ENCODE results near the gene FLG.

Gene FLG

DNA sequence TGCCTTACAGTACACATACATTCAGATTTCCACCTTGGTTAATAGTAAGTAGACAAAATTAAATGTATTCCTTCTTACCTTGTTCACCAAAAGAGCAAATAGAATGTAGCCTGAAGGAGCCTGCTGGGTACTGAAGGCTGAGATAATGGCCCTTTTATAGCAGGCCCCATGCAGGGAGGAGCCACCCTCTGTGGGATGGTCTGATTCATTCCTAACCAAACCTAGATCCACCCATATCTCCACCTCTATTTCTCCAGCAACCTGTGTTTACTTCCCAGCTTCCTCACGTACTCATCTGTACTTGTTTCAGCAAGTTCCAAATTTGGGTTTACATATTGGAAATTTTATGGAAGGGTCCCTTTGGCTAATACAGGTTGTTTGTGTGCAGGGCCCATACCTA, at the start of gene FLG:
FLG (minus strand) TSS at position 129 of the 400 bp plus-strand sequence. CDS start 9,783 bp downstream, outside the sequence.
- Histone ChIP-seq H3K4me1 (ENCODE audit: control insufficient read depth, insufficient read depth, low read length) (no peaks in the 10 kb centered on the region), H3K9me3 (ENCODE audit: control insufficient read depth in 2 of 2, low read length in 2 of 2) (no peaks in the 10 kb centered on the region), H3K4me3 (ENCODE audit: low read length in 2 of 2) (no peak within 1 kb of the TSS), H3K27me3 (ENCODE audit: control insufficient read depth in 1 of 2, insufficient read depth in 2 of 2, low read length in 2 of 2) (no peaks in the 10 kb centered on the region), H3K27ac (ENCODE audit: low read length) (no peak within 1 kb of the TSS), H3K36me3 (ENCODE audit: control insufficient read depth in 2 of 2, insufficient read depth in 2 of 2, low read length in 2 of 2) (no peaks in the 10 kb centered on the region), H3K9ac (ENCODE audit: low read length in 2 of 2) (no peak within 1 kb of the TSS)

GRCh38 chr1:152374451-152374850, 49.4 kb upstream of the FLG start:
- Histone ChIP-seq H3K4me3 (ENCODE audit: low read length in 2 of 2) (no peak overlapping the region), H3K36me3 (ENCODE audit: control insufficient read depth in 2 of 2, insufficient read depth in 2 of 2, low read length in 2 of 2) (no peaks in the 10 kb centered on the region), H3K4me1 (ENCODE audit: control insufficient read depth, insufficient read depth, low read length) (no peaks in the 10 kb centered on the region), H3K27me3 (ENCODE audit: control insufficient read depth in 1 of 2, insufficient read depth in 2 of 2, low read length in 2 of 2) (no peaks in the 10 kb centered on the region), H3K9me3 (ENCODE audit: control insufficient read depth in 2 of 2, low read length in 2 of 2) (peaks cover 0 to 3% of the 10 kb centered on the region in 2 donors), H3K27ac (ENCODE audit: low read length) (no peak overlapping the region), H3K9ac (ENCODE audit: low read length in 2 of 2) (no peak overlapping the region)

DNA sequence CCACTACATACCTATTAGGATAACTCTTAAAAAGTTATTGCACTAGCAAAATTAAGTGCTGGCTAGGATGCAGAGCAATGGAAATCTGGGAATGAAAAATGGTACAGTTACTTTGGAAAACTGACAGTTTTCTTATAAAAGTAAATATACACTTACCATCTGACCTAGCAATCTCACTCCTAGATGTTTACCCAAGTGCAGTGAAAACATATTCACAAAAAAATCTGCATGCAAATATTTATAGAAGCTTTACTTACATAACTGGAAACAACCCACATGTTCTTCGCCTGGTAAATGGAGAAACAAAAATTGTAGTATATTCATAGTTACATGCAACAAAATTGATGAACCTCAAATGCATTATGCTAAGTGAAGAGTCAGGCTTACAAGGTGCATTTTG, 47.6 kb upstream of the FLG start:
- Histone ChIP-seq H3K4me1 (ENCODE audit: control insufficient read depth, insufficient read depth, low read length) (no peaks in the 10 kb centered on the region), H3K27ac (ENCODE audit: low read length) (no peak overlapping the region), H3K27me3 (ENCODE audit: control insufficient read depth in 1 of 2, insufficient read depth in 2 of 2, low read length in 2 of 2) (no peaks in the 10 kb centered on the region)

DNA sequence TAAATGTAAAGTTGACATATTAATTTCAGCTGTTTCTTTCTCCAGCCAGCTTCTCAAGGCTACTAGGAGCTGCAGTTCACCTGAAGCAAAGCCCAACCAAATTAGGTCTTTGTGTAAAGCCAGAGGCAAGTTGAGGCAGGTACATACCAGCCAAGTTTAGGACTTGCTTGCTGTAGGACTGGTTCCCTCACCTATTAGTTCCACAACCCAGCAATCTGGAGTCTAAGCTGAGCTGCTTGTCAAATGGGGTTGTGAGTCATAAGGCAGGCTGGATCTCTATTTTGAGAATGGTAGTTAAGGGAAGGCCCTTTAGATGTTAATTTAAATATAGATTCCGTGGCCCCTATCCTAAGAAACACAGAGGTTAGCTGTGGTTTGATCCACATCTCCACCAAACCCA, 42.4 kb upstream of the FLG start:
- no peak overlapping the region for H3K27ac ChIP-seq (ENCODE audit: low read length)
- H3K9me3 ChIP-seq (ENCODE audit: control insufficient read depth in 2 of 2, low read length in 2 of 2): peaks cover 0 to 3% of the 10 kb centered on the region in 2 donors
- H3K9ac ChIP-seq (ENCODE audit: low read length in 2 of 2): no peak overlapping the region
- H3K4me3 ChIP-seq (ENCODE audit: low read length in 2 of 2): no peak overlapping the region
- no peaks in the 10 kb centered on the region for H3K4me1 ChIP-seq (ENCODE audit: control insufficient read depth, insufficient read depth, low read length)
- no peaks in the 10 kb centered on the region for H3K36me3 ChIP-seq (ENCODE audit: control insufficient read depth in 2 of 2, insufficient read depth in 2 of 2, low read length in 2 of 2)
- no peaks in the 10 kb centered on the region for H3K27me3 ChIP-seq (ENCODE audit: control insufficient read depth in 1 of 2, insufficient read depth in 2 of 2, low read length in 2 of 2)

More for the DNA sequence above, 47.6 kb upstream of the FLG start:
- Histone ChIP-seq H3K9ac (ENCODE audit: low read length in 2 of 2) (no peak overlapping the region), H3K4me3 (ENCODE audit: low read length in 2 of 2) (no peak overlapping the region), H3K36me3 (ENCODE audit: control insufficient read depth in 2 of 2, insufficient read depth in 2 of 2, low read length in 2 of 2) (no peaks in the 10 kb centered on the region), H3K9me3 (ENCODE audit: control insufficient read depth in 2 of 2, low read length in 2 of 2) (peaks cover 0 to 3% of the 10 kb centered on the region in 2 donors)

DNA sequence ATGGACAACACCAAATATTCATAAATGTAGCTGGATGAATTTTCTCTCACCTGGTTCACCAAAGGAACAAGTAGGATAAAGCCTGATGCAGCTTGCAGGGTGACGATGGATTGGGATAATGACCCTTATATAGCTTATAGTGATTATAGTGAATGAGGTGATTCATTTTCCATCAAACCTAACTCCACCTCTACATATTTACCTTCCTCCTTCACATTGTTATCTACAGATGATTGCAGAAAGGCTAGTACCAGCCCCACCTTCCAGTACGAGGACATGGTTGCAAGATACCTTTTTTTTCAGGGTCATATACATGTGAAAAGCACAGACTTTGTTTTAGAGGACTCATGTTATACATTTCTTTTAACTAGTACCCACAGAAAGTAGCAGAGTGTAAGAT, 34.9 kb upstream of the FLG start, which contains the start of gene FLG2:
FLG2 (minus strand) TSS at position 101 of the 400 bp plus-strand sequence. CDS start 1,122 bp downstream, outside the sequence.
- H3K4me1 ChIP-seq (ENCODE audit: control insufficient read depth, insufficient read depth, low read length): no peaks in the 10 kb centered on the region
- no peaks in the 10 kb centered on the region for H3K27me3 ChIP-seq (ENCODE audit: control insufficient read depth in 1 of 2, insufficient read depth in 2 of 2, low read length in 2 of 2)
- no peak within 1 kb of the TSS for H3K4me3 ChIP-seq (ENCODE audit: low read length in 2 of 2)
- H3K9ac ChIP-seq (ENCODE audit: low read length in 2 of 2): no peak within 1 kb of the TSS
- H3K27ac ChIP-seq (ENCODE audit: low read length): no peak within 1 kb of the TSS
- H3K9me3 ChIP-seq (ENCODE audit: control insufficient read depth in 2 of 2, low read length in 2 of 2): peaks cover 0 to 1% of the 10 kb centered on the region in 2 donors
- no peaks in the 10 kb centered on the region for H3K36me3 ChIP-seq (ENCODE audit: control insufficient read depth in 2 of 2, insufficient read depth in 2 of 2, low read length in 2 of 2)

GRCh38 chr1:152356736-152357135, 31.7 kb upstream of the FLG start:
- Histone ChIP-seq H3K9me3 (ENCODE audit: control insufficient read depth in 2 of 2, low read length in 2 of 2) (peaks cover 0 to 6% of the 10 kb centered on the region in 2 donors), H3K36me3 (ENCODE audit: control insufficient read depth in 2 of 2, insufficient read depth in 2 of 2, low read length in 2 of 2) (peaks cover 0 to 4% of the 10 kb centered on the region in 2 donors), H3K9ac (ENCODE audit: low read length in 2 of 2) (no peak overlapping the region), H3K4me1 (ENCODE audit: control insufficient read depth, insufficient read depth, low read length) (no peaks in the 10 kb centered on the region), H3K4me3 (ENCODE audit: low read length in 2 of 2) (no peak overlapping the region), H3K27ac (ENCODE audit: low read length) (no peak overlapping the region), H3K27me3 (ENCODE audit: control insufficient read depth in 1 of 2, insufficient read depth in 2 of 2, low read length in 2 of 2) (no peaks in the 10 kb centered on the region)

- Histone ChIP-seq H3K27ac (ENCODE audit: low read length) (no peak overlapping the region), H3K27me3 (ENCODE audit: control insufficient read depth in 1 of 2, insufficient read depth in 2 of 2, low read length in 2 of 2) (no peaks in the 10 kb centered on the region), H3K4me3 (ENCODE audit: low read length in 2 of 2) (no peak overlapping the region), H3K4me1 (ENCODE audit: control insufficient read depth, insufficient read depth, low read length) (no peaks in the 10 kb centered on the region), H3K9ac (ENCODE audit: low read length in 2 of 2) (no peak overlapping the region), H3K36me3 (ENCODE audit: control insufficient read depth in 2 of 2, insufficient read depth in 2 of 2, low read length in 2 of 2) (peaks cover 0 to 4% of the 10 kb centered on the region in 2 donors), H3K9me3 (ENCODE audit: control insufficient read depth in 2 of 2, low read length in 2 of 2) (peaks cover 0 to 1% of the 10 kb centered on the region in 2 donors)
Observed at GRCh38 chr1:152349611-152350010, 24.6 kb upstream of the FLG start.

DNA sequence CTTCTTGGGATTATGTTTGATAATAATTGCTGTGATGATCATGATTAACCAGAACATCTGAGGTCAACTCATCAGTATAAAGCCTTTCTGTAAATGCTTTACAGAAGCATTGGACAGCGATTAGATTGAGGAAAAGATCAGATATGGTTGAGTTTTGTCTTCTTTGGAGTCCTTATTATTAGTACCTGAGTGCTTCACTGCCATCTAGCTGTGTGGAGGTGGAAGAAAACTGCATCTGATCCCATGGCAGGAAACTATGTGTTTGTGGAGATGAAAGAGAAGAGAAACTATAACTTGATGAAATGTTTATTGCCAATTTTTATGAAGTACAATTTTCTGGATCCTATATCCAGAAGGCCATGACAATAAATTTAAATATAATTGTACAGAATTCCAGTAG, 23.4 kb upstream of the FLG start:
- peaks cover 0 to 4% of the 10 kb centered on the region in 2 donors for H3K36me3 ChIP-seq (ENCODE audit: control insufficient read depth in 2 of 2, insufficient read depth in 2 of 2, low read length in 2 of 2)
- no peak overlapping the region for H3K4me3 ChIP-seq (ENCODE audit: low read length in 2 of 2)
- no peak overlapping the region for H3K27ac ChIP-seq (ENCODE audit: low read length)
- no peaks in the 10 kb centered on the region for H3K27me3 ChIP-seq (ENCODE audit: control insufficient read depth in 1 of 2, insufficient read depth in 2 of 2, low read length in 2 of 2)
- H3K9me3 ChIP-seq (ENCODE audit: control insufficient read depth in 2 of 2, low read length in 2 of 2): no peaks in the 10 kb centered on the region
- H3K4me1 ChIP-seq (ENCODE audit: control insufficient read depth, insufficient read depth, low read length): no peaks in the 10 kb centered on the region
- no peak overlapping the region for H3K9ac ChIP-seq (ENCODE audit: low read length in 2 of 2)

GRCh38 chr1:152347116-152347728, 22.2 kb upstream of the FLG start:
- Histone ChIP-seq H3K9ac (ENCODE audit: low read length in 2 of 2) (no peak overlapping the region), H3K9me3 (ENCODE audit: control insufficient read depth in 2 of 2, low read length in 2 of 2) (no peaks in the 10 kb centered on the region), H3K36me3 (ENCODE audit: control insufficient read depth in 2 of 2, insufficient read depth in 2 of 2, low read length in 2 of 2) (peaks cover 0 to 2% of the 10 kb centered on the region in 2 donors), H3K27ac (ENCODE audit: low read length) (no peak overlapping the region), H3K27me3 (ENCODE audit: control insufficient read depth in 1 of 2, insufficient read depth in 2 of 2, low read length in 2 of 2) (no peaks in the 10 kb centered on the region), H3K4me1 (ENCODE audit: control insufficient read depth, insufficient read depth, low read length) (no peaks in the 10 kb centered on the region), H3K4me3 (ENCODE audit: low read length in 2 of 2) (no peak overlapping the region)

GRCh38 chr1:152344438-152344837, 19.4 kb upstream of the FLG start:
- no peaks in the 10 kb centered on the region for H3K9me3 ChIP-seq (ENCODE audit: control insufficient read depth in 2 of 2, low read length in 2 of 2)
- H3K4me1 ChIP-seq (ENCODE audit: control insufficient read depth, insufficient read depth, low read length): no peaks in the 10 kb centered on the region
- no peak overlapping the region for H3K9ac ChIP-seq (ENCODE audit: low read length in 2 of 2)
- H3K27ac ChIP-seq (ENCODE audit: low read length): no peak overlapping the region
- H3K4me3 ChIP-seq (ENCODE audit: low read length in 2 of 2): no peak overlapping the region
- H3K36me3 ChIP-seq (ENCODE audit: control insufficient read depth in 2 of 2, insufficient read depth in 2 of 2, low read length in 2 of 2): no peaks in the 10 kb centered on the region
- H3K27me3 ChIP-seq (ENCODE audit: control insufficient read depth in 1 of 2, insufficient read depth in 2 of 2, low read length in 2 of 2): no peaks in the 10 kb centered on the region

DNA sequence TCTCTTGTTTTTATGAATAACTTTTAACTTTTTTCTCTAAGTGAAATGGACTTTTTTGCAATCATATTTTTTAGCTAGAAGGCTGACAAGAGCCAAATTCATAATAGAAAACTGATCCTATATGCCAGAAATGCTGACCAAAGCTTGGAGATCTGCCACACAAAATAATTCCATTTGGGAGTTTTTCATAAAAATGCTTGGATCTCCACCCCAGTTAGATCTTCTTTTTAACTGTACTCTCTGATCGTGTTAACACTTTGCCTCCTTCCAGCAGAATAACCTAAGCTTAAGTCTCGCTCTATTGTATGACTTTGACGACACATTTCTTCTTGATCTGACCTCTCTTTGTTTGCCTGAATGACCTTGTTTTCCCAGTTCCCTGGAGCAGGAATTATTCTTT, 18.0 kb upstream of the FLG start:
- Histone ChIP-seq H3K4me1 (ENCODE audit: control insufficient read depth, insufficient read depth, low read length) (no peaks in the 10 kb centered on the region), H3K4me3 (ENCODE audit: low read length in 2 of 2) (no peak overlapping the region), H3K9ac (ENCODE audit: low read length in 2 of 2) (no peak overlapping the region), H3K27ac (ENCODE audit: low read length) (no peak overlapping the region), H3K36me3 (ENCODE audit: control insufficient read depth in 2 of 2, insufficient read depth in 2 of 2, low read length in 2 of 2) (no peaks in the 10 kb centered on the region), H3K27me3 (ENCODE audit: control insufficient read depth in 1 of 2, insufficient read depth in 2 of 2, low read length in 2 of 2) (no peaks in the 10 kb centered on the region), H3K9me3 (ENCODE audit: control insufficient read depth in 2 of 2, low read length in 2 of 2) (no peaks in the 10 kb centered on the region)

Measured in stomach smooth muscle (tissue), 2 donors.